Measurements from ENCODE around the gene WWP2.

WWP2 gene

DNA sequence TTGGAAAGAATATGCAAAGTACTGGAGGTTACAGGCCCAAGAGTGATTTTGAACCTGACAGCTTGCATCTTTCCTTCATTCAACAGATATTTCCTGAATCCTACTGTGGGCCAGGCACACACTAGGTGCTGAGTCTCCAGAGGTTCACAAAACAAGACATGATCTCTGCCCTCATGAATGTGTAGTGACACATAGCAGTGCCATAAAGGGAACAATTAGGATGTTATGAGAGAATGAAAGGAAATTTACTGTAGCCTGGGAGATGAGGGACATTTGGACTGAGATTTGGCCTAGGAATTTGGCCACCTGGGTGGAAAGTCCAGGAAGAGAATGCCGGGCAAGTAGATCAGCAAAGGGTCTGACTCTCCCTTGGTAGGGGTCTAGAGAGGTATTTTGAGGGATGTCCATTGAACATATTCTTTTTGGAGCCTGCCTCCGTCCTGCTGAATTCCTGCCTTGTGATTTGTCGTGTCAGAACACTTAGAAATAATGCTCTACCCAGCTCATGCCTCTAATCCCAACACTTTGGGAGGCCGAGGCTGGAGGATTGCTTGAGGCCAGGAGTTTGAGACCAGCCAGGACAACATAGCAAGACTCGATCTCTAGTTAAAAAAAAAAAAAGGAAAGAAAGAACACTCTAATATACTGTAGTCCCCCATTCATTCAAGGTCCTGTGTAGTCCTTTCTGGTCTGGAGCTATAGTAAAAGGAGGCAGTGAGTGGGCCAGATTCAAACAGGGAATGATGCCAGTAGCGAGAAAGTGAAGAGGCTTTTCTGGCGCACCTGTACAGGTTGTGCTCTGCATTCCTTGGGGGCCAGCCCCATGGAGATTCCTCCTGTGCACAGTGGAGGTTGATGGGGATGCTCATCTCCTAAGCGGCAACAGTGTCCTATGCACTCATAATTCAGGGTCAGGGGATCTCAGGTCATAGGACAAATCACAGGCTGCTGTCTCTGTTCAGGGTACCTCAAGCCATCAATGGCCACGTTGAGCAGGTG lies 98.4 kb downstream of the WWP2 start:
- DNase-seq, result no peak

DNA sequence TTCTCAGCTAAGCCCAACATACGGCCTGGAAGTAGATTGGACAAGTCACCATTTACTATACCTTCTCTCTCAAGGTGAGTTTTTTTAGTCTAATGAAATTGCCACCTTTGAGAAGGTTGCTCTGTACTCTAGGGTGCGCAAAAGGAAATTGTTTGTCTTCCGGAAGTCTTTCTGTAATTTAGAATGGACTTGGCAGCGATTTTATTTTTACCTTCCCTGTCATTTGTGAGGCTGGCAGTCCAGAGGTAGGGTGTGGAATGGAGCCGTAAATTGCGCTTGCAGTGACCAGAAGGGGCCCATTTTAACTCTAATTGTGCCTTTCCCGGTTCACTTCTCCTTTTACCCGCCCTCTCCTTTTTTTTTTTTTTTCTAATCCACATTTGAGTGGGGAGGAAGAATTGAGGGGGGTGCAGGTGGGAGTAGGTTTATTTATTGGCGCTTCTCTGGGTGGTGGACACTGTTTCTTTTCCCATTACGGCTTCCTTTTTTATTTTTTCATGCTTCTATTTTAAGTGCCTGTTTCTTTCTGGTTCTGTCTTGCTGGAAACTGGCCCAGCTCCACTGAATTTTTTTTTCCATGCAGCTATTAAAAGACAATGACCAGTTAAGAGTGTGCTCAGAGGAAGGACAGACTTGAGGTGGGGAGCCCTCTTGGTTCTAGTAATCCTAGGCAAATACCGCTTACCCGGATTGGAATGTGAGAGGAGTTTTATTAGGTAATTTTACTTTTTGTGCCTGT lies 99.3 kb downstream of the WWP2 start:
- DNase-seq, result no peak

DNA sequence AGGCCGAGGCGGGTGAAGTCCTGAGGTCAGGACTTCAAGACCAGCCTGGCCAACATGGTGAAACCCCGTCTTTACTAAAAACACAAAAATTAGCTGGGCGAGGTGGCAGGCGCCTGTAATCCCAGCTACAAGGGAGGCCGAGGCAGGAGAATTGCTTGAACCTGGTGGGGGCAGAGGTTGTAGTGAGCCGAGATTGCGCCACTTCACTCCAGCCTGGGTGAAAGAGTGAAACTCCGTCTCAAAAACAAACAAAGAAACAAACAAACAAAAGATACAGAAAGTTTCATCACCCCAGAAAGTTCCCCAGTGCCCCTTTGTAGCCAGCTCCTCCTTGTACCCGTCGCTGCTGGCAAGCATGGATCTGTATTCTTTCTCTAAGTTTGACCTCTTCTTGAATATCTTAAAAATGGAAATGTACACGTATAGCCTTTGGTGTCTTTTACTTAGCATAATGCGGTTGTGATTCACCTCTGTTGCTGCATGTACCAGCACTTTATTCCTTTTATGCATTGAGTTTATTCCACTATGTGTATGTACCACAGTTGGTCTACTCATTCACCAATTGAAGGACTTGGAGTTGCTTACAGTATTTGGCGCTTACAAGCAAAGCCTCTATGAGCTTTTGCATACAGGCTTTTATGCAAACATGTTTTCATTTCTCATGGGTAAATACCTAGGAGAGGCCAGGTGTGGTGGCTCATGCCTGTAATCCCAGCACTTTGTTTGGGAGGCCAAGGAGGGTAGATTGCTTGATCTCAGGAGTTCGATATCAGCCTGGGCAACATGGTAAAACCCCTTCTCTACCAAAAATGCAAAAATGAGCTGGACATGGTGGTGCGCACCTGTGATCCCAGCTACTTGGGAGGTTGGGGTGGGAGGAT lies 101.5 kb downstream of the WWP2 start:
- DNase-seq, result no peak

DNA sequence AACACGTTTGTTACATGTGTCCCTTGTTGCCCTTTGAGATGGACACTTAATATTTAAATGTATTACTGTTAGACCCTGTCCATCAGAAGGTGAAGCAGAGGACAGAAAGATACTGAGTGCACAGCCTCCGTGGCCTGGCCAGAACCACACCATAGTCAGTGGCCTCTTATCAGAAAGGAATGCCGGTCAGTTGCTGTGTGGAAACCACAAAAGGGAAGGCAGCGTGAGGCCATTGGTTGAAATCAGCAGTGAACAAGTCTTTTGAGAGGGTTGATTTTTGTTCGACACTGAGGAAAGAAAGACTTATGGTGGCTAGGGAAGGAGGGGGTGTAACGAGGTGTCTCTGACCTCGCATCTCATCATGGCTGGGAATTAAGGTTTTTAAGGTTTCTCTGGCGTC lies 103.6 kb downstream of the WWP2 start:
- no peak for DNase-seq

DNA sequence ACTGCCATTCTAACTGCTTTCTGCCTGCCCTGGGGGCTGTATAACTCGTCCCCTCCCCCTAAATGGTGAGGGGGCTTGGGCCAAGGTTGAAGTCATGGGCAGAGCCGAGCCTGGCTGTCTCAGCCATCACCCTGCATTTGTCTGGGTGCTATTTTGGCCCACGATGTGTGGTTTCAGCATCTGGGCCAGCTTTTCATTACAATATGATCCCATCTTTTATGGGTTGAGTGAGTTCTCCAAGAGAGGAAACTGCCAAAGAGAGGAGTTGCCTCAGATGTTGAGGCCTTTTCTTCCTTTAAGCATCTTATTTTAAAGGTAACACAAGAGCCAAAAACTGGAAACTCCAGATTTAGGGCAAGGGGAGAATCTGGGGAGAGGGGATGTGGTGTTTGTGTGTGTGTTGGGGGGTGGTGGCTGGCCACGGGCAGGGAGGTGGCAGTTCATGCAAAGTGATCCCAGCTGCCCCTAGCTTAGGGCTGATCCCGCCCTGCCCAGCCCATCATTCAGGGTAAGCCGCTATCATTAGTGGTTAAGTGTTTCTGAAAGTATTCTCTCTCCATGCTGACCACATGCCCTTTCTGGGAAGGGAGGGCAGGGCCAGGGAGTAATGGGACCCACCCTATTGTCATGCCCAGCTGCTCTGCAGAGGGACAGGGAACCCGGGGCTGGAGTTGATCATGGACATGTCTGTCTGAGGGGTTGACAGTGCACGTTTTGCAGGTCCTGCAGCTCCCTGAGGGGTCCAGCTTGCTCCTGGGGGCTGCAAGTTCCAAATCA lies 105.8 kb downstream of the WWP2 start:
- no peak for DNase-seq

DNA sequence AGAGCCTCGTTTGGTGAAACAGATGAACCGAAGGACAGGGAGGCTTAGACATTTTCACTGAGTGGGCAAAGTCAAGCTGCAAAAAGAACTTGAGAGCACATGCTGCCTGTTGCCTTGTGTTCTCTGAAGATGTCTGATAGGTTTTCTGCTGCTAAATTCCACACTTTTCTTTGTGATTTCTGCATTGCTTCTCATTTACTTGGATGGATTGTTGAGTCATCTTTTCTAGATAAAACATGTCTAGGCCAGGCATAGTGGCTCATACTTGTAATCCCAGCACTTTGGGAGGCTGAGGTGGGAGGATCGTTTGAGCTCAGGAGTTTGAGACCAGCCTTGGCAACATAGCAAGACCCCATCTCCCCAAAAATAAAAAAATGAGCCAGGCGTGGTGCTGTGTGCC lies 108.6 kb downstream of the WWP2 start:
- DNase-seq, result no peak

DNA sequence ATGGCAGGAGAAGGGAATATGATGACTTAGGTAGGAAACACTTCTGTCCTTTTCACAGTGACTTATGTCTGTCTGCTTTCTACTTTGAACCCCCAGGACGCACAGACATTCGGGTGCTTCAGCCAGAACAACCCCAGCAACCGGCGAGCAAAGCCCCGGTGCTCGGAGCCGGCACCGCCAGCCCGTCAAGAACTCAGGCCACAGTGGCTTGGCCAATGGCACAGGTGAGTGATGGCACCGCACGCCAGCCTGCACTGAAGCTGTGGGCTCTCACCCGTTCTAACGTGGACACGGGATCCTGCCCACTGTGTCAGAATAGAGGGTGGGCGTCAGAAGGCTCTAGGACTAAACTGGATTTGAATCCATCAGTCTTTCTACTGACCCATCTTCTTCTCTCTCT lies 109.6 kb downstream of the WWP2 start:
- DNase-seq, result no peak

DNA sequence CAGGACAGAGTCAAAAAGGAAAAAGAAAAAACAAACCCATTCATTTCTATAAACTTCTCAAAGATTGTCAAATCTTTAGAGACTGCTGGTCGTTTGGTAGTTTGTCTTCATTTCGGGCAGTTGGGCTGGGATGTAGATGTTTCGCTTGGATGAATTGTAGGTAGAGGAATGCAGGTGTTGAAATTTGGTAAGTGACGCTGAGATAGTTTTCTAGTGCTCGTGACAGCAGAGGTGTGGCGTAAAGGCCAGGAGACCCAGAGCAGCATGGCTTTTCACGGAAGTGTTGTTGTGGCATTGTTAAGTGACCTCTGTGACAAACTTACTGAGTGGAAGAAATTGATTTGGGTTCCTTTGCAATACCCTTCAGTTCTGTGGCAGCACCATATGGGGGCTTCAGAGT lies 110.8 kb downstream of the WWP2 start:
- DNase-seq, result no peak

DNA sequence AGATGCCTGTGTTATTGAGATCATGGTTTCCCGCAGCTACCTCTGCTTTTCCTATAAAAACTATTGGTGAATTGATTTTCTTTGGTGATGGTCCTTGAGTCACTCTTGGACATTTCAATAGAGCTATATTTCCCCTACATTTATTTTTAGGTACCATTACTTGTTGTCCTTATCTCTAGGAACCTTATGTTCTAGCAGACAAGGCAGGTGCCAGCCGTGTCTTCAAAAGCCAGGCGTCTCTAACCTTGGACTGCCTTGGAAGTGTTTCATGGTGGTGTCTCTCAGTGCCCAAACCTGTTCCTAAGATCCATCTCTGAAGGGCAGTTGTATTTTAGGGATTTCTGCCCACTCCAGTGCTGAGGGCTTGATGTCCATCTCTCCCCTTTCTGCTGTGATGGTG lies 111.7 kb downstream of the WWP2 start:
- no peak for DNase-seq

DNA sequence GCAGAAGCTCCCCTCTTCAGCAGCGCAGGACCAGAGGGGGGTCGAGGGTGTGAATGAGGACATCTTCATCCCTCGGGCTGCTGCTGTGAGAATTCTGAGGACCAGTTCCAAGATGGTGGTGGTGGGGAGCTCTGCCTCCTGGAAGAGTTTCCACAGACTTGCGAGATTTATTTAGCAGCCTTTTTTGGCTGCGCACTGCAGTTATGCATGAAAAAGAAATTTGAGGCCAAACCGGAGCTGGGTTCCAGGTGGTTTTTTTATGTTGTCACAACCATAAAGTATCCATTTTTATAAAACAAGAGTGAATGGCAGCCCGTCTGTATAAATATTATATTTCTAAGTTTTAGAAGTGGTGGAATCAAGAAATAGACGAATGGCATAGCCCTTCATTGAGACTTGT lies 112.1 kb downstream of the WWP2 start:
- no peak for DNase-seq

DNA sequence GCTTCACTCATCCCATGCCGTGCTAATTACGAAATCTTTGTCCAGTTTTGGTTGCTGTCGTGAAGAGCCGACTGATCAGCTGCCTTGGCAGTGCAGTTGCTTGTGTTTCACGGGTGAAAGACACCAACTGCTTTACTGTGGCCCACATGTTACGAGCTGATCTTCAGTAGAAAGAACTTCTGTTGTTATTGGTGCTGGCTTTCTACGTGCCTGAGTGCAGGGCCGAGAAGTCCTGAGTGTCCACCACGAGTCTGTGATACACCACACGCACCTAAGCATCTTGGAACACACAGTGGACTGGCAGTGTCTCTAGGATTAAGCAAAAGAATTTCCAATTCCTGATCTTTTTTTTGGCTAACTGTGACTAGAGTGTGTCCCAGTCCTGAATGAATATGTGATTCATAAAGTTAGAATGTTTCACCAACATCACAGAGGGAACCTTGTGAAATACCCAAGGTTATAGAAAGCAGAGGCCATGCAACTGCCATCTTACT lies 118.6 kb downstream of the WWP2 start:
- no peak for DNase-seq

DNA sequence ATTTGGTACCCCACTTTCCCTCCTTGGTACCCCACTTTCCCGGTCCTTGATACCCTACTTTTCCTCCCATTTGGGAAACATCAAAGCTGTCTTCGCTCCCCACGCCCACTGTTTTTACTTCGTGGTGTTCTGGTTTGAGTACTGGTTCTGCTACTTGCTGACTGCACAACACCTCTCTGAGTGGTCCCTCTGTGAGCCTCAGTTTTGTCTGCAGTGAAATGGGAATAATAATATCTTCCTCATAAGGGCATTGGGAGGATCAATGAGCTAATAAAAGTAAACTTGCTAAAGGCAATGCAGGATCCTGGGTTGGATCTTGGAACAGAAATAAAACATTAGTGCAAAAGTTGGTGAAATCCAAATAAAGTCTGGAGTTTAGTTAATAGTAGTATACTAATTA lies 119.0 kb downstream of the WWP2 start:
- DNase-seq, result no peak

DNA sequence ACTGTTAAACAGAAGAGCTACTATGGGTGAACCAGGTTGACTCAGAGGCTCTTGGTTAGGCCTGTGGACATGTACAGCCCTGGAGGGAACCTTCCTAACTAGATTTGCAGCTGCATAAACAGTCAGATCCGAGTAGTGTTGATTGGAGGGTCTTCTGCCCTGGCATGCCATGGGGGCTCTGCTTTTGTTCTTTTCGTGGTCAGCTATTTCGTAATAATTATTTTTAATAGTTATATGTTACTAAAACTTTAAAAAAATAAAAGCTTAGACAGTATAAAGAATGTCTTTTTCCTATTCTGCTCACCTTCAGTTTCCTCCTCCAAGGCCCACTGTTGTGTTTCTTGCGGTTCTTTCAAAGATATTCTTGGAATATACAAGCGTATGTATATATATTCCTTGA lies 121.6 kb downstream of the WWP2 start:
- no peak for DNase-seq

DNA sequence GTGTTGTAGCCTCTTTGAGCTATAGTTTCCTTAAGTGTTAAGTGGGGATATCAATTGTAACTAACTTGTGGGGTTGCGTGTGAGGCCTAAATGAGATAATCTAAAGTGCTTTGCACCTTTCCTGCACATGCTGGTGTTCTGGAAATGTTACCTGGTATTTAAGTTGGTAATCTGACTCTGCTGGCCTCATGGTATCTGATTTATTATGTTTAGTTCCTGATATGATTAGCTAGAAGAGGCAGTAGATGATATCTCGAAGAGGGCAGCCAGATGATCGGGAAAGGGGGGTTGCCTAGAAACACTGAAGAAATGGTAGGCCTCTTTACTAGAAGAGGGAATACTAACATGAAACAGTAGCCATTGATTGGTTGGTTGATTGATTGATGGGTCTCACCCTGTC lies 123.6 kb downstream of the WWP2 start:
- no peak for DNase-seq

DNA sequence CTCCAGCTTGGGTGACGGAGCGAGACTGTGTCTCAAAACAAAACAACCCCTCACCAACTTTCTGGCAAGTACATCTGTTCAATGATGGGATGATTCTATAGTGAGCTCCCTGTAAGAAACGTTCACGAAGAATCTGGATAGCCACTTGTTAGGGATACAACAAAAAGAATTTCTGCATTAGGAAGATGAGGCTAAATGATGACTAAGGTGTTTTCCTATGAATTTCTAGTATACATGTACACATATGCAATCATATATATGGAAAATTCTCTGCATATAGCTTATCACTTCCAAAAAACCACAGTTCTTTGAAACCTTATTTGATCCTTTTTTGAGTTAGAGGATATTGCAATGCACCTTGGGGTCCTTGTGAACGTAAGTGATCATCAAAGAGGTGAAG lies 124.6 kb downstream of the WWP2 start:
- no peak for DNase-seq

DNA sequence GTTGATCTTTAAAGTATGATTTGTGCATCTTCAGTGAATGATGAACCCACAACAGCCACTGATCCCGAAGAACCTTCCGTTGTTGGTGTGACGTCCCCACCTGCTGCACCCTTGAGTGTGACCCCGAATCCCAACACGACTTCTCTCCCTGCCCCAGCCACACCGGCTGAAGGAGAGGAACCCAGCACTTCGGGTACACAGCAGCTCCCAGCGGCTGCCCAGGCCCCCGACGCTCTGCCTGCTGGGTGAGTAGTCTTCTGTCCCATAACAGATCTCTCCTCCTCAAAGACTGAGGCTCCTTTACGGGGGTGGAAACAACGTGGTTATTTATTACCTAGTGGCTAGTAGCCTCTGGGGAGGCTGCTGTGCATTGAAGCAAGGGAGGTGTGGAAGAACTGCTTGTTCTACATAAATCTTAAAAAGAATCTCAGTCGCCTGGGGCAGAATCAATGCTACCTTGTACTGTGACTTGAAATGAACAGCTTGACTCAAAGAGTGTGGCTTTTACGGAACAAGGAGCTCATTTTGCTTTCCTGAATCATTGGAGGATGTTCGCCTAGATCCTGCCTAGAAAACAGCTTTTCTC lies 126.0 kb downstream of the WWP2 start:
- DNase-seq, result no peak

DNA sequence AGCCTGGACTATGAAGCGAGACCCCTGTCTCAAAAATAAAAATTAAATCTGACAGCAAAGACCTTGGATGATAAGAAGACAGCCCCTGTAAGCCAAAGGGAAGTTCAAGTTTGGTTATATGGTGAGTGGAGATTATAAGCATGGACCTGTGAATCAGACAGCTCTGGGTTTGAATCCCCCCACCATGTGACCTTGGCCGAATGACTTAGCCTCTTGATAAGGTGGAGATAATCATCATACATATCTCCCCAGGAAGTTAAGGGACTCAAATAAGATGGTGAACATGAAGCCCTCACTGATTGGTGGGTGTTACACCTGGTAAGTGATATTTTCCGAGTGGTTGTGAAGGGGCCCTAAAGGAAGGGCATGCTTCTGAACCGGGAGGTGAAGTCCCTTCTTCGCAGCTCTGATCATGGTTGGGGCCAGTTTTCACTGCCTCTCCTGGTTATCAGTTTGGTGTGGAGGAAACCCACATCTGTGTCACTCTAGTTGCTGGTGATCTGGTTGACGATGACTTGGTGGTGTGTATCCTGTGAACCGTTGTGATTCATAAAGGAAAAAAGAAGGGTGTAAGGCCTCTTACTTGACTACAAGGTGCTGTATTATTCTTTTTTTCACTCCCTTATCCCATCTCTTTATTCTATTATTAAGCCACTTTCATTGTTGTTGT lies 127.3 kb downstream of the WWP2 start:
- DNase-seq, result no peak

DNA sequence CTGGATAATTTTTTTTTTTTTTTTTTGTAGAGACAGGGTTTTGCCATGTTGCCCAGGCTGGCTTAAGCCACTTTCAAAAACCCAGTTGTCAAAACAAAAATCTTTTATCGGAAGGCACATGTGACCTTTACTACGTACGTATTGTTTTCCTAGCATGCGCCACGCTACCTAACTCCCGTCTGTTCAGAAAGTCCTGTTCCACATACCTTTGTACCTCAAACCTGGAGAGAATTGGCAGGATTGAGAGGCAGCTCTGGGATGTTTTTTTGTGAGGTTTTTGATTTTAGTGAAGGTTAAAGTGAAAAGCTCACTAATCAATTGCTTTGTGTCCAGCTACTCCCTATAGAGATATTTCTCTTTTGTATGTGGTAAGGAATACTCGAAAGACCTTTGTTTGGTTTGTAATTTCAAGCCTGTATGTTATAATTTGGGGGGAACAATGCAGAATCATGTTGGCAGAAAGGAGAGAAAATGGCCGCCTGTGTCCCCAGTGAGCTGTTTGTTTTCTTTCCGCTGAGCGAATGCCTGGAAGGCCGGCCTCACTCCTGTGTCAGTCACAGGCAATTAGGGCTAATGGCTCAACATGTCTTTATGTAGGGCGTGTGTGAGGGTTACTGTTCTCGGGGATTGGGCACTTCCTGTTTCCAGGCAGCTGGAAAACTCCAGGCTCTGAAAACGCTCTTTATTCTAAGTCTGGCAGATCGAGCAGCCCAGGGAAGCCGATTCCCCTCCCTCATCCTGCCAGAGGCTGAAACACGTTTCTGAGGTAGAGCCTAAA lies 128.2 kb downstream of the WWP2 start:
- no peak for DNase-seq

DNA sequence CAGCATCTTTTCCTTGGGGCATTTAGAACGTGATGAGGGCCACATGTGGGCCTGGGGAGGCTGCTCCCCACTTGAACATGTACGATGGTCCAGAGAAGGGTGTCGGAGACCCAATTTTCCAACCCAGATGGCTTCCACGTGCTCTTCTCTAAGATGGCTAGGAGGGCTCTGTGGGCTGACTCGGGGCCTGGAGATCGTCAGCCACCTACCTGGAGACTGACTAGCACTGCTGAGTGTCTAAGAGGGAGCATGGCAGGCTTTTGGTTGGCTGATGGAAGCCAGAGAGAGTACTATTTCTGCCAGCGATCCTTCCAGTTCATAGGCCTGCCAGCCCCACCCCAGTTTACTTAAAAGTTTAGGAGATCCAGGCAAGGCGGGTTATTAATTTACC lies 128.8 kb downstream of the WWP2 start:
- DNase-seq, result no peak

DNA sequence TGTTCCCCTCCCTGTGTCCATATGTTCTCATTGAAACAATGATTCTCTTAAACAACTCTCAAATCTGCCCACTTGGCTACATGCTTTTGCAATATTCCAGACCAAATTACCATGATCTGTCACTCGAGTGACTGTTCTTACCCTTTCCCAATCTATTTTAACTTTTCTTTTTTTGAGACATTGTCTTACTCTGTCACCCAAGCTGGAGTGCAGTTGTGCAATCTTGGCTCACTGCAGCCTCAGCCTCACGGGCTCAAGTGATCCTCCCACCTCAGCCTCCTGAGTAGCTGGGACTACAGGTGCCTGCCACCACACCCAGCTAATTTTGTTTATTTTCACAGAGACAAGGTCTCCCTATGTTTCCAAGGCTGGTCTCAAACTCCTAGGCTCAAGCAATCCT lies 130.2 kb downstream of the WWP2 start:
- no peak for DNase-seq

Measured in CD4-positive, alpha-beta T cell treated with Interleukin-10 for 1 hour (primary cell).